HCT116 (cell line): ENCODE data around the gene KCNK15. TPM values are rescaled to one million over a fixed set of nuclear protein-coding genes. Genes with fewer than 3 reads are reported as not detected.

ENCODE experiments used
- ATAC-seq: fragments of 200-7000 bp; cut with Tn5 transposase; 2 replicates; pipeline ENCODE4 v1.9.1; 2020; ENCODE audit warnings: mild to moderate bottlenecking, moderate library complexity
- BruUV-seq: library from RNA; stranded (reverse); fragments of 400-500 nt; replicated peaks from 2 replicates; lab custom pipeline; 2021; lab: Mats Ljungman, UMichigan
- CTCF ChIA-PET: fragments of 300-600 bp; sonication (Branson Sonifier 250); formaldehyde crosslinking; loops from one replicate; lab custom pipeline; 2021; ENCODE audit warnings: antibody characterized with exemption; lab: Charles Lee
- POLR2A ChIA-PET: fragments of 300-600, 350-600 bp; sonication (Branson Sonifier 250); formaldehyde crosslinking; loops from one replicate; lab custom pipeline; 2021; ENCODE audit warnings: antibody characterized with exemption; lab: Charles Lee
- RAD21 ChIA-PET, 2 experiments: fragments of 300-600 bp; sonication (Branson Sonifier 250); formaldehyde crosslinking; loops; one replicate each; lab custom pipeline; 2023; ENCODE audit warnings: low total read pairs in 2 of 2; ENCODE audit not compliant: uncharacterized antibody in 2 of 2, unreplicated experiment in 2 of 2, low non-redundant PET in 1 of 2; lab: Charles Lee
- DNase-seq: peaks from one replicate; pipeline ENCODE4 v3.0.0-alpha.2; 2010; ENCODE audit warnings: low read depth, low spot score
- H2AFZ ChIP-seq: fragments of 200-600 bp; shearing (Covaris generic), sonication (generic); 2 replicates; pipeline ENCODE4 v1.6.1; 2017; ENCODE audit warnings: low read depth, mixed run types, mixed read lengths, antibody characterized with exemption, low read length; ENCODE audit not compliant: poor library complexity, severe bottlenecking
- H3K27ac ChIP-seq: 2 replicates; pipeline ENCODE4 v1.5.1; 2012; ENCODE audit warnings: low read depth, low read length
- H3K27me3 ChIP-seq: fragments of 200-600 bp; sonication (generic); 2 replicates; pipeline ENCODE4 v1.6.1; 2016; ENCODE audit warnings: mixed run types, low read length, mixed read lengths; ENCODE audit not compliant: insufficient read depth
- H3K36me3 ChIP-seq, 2 experiments: fragments of 200-500 bp in 1 of 2; fragments of 200-600 bp in 1 of 2; sonication (Bioruptor generic) in 1 of 2; sonication (generic) in 1 of 2; 2 replicates each; pipeline versions ENCODE4 v1.5.1 to v1.6.1; 2014 to 2016; ENCODE audit warnings: low read length in 2 of 2, inconsistent platforms in 1 of 2, mixed read lengths in 1 of 2, mixed run types in 1 of 2; ENCODE audit not compliant: insufficient read depth in 2 of 2, control insufficient read depth in 1 of 2
- H3K4me1 ChIP-seq, 2 experiments: fragments of 200-600 bp in 1 of 2; sonication (generic) in 1 of 2; 2 replicates each; pipeline versions ENCODE4 v1.5.1 to v1.6.1; 2012 to 2017; ENCODE audit warnings: low read length in 2 of 2, inconsistent platforms in 1 of 2, mild to moderate bottlenecking in 1 of 2, mixed read lengths in 1 of 2, mixed run types in 1 of 2, moderate library complexity in 1 of 2; ENCODE audit not compliant: insufficient read depth in 2 of 2, control insufficient read depth in 1 of 2
- H3K4me2 ChIP-seq: fragments of 200-600 bp; sonication (generic); 2 replicates; pipeline ENCODE4 v1.6.1; 2017; ENCODE audit warnings: mixed run types, low read length, mixed read lengths
- H3K4me3 ChIP-seq, 2 experiments: fragments of 200-600 bp in 1 of 2; sonication (generic) in 1 of 2; replicated peaks in 1 of 2; 2 replicates each; pipeline ENCODE4 v1.5.1; 2011 to 2016; ENCODE audit warnings: low read length in 2 of 2, control low read depth in 1 of 2, low read depth in 1 of 2, mild to moderate bottlenecking in 1 of 2, mixed read lengths in 1 of 2, mixed run types in 1 of 2
- H3K79me2 ChIP-seq: fragments of 200-600 bp; sonication (generic); 2 replicates; pipeline ENCODE4 v1.6.1; 2017; ENCODE audit warnings: mild to moderate bottlenecking, mixed run types, low read length, moderate library complexity, mixed read lengths; ENCODE audit not compliant: insufficient read depth
- H3K9ac ChIP-seq: fragments of 200-600 bp; sonication (generic); 2 replicates; pipeline ENCODE4 v1.6.1; 2016; ENCODE audit warnings: low read length, mixed read lengths
- H3K9me2 ChIP-seq: fragments of 200-600 bp; sonication (generic), shearing (Covaris generic); 2 replicates; pipeline ENCODE4 v1.6.1; 2017; ENCODE audit warnings: mixed run types, mild to moderate bottlenecking, moderate library complexity; ENCODE audit not compliant: insufficient read depth
- H3K9me3 ChIP-seq, 2 experiments: fragments of 200-500 bp in 1 of 2; fragments of 200-600 bp in 1 of 2; sonication (Bioruptor generic) in 1 of 2; sonication (generic) in 1 of 2; 2 replicates each; pipeline ENCODE4 v1.6.1; 2014 to 2017; ENCODE audit warnings: low read length in 2 of 2, mixed read lengths in 2 of 2, inconsistent platforms in 1 of 2, low read depth in 1 of 2, mild to moderate bottlenecking in 1 of 2, mixed run types in 1 of 2, moderate library complexity in 1 of 2; ENCODE audit not compliant: control insufficient read depth in 1 of 2, insufficient read depth in 1 of 2
- H4K20me1 ChIP-seq: fragments of 200-600 bp; sonication (generic), shearing (Covaris generic); 2 replicates; pipeline ENCODE4 v1.6.1; 2017; ENCODE audit warnings: mixed run types, mild to moderate bottlenecking, moderate library complexity; ENCODE audit not compliant: insufficient read depth
- ATF3 ChIP-seq: IDR thresholded peaks from 2 replicates; pipeline ENCODE4 v1.6.1; 2012
- CBX3 ChIP-seq: IDR thresholded peaks from 2 replicates; pipeline ENCODE4 v1.6.1; 2012; ENCODE audit warnings: low read depth
- CEBPB ChIP-seq: IDR thresholded peaks from 2 replicates; pipeline ENCODE4 v1.6.1; 2012; ENCODE audit warnings: low read depth
- CTCF ChIP-seq, 3 experiments: fragments of 200-600 bp in 1 of 3; sonication (generic) in 1 of 3; IDR thresholded peaks in 2 of 3; conservative IDR thresholded peaks in 1 of 3; 2 replicates each; pipeline ENCODE4 v1.5.1; 2012 to 2017; ENCODE audit warnings: low read depth in 2 of 3, low read length in 2 of 3, antibody characterized with exemption in 1 of 3, borderline replicate concordance in 1 of 3, control low read depth in 1 of 3, mild to moderate bottlenecking in 1 of 3, mixed read lengths in 1 of 3, mixed run types in 1 of 3, moderate library complexity in 1 of 3; ENCODE audit not compliant: insufficient read depth in 1 of 3
- EGR1 ChIP-seq: IDR thresholded peaks from 2 replicates; pipeline ENCODE4 v1.6.1; 2012; ENCODE audit warnings: low read depth
- ELF1 ChIP-seq: IDR thresholded peaks from 2 replicates; pipeline ENCODE4 v1.6.1; 2012; ENCODE audit warnings: low read depth, borderline replicate concordance
- EZH2phosphoT487 ChIP-seq: fragments of 200-600 bp; IDR thresholded peaks from 2 replicates; pipeline ENCODE4 v1.6.1; 2018; ENCODE audit warnings: antibody characterized with exemption, borderline replicate concordance
- FOSL1 ChIP-seq: IDR thresholded peaks from 2 replicates; pipeline ENCODE4 v1.6.1; 2012; ENCODE audit warnings: low read depth
- MAX ChIP-seq: IDR thresholded peaks from 2 replicates; pipeline ENCODE4 v1.6.1; 2012
- POLR2A ChIP-seq: IDR thresholded peaks from 2 replicates; pipeline ENCODE4 v1.7.0; 2011; ENCODE audit warnings: borderline replicate concordance; ENCODE audit not compliant: insufficient read depth, insufficient read length; ENCODE audit errors: extremely low read depth
- POLR2AphosphoS5 ChIP-seq: IDR thresholded peaks from 2 replicates; pipeline ENCODE4 v1.6.1; 2011; ENCODE audit warnings: mild to moderate bottlenecking, low read depth, low read length, moderate library complexity
- RAD21 ChIP-seq: IDR thresholded peaks from 2 replicates; pipeline ENCODE4 v1.6.1; 2012; ENCODE audit warnings: low read depth, mild to moderate bottlenecking
- SIN3A ChIP-seq: IDR thresholded peaks from 2 replicates; pipeline ENCODE4 v1.6.1; 2012; ENCODE audit warnings: low read depth
- SP1 ChIP-seq: IDR thresholded peaks from 2 replicates; pipeline ENCODE4 v1.6.1; 2012; ENCODE audit warnings: low read depth
- SRF ChIP-seq: IDR thresholded peaks from 2 replicates; pipeline ENCODE4 v1.6.1; 2012; ENCODE audit warnings: low read depth
- TCF7L2 ChIP-seq: IDR thresholded peaks from 2 replicates; pipeline ENCODE4 v1.7.0; 2011; ENCODE audit warnings: borderline replicate concordance, inconsistent platforms; ENCODE audit not compliant: insufficient read depth, insufficient read length; ENCODE audit errors: extremely low read depth
- YY1 ChIP-seq: IDR thresholded peaks from 2 replicates; pipeline ENCODE4 v1.6.1; 2011; ENCODE audit warnings: low read length, low read depth, moderate library complexity, mild to moderate bottlenecking; ENCODE audit not compliant: insufficient replicate concordance; ENCODE audit errors: extremely low read depth
- ZBTB33 ChIP-seq: IDR thresholded peaks from 2 replicates; pipeline ENCODE4 v1.6.1; 2011; ENCODE audit warnings: mild to moderate bottlenecking, low read length, moderate library complexity; ENCODE audit not compliant: insufficient replicate concordance; ENCODE audit errors: extremely low read depth
- ZFX ChIP-seq: fragments of 450-650 bp; IDR thresholded peaks from 2 replicates; pipeline ENCODE4 v1.6.1; 2017
- ZNF274 ChIP-seq: fragments of 200-500 bp; sonication (Bioruptor generic); IDR thresholded peaks from 2 replicates; pipeline ENCODE4 v1.6.1; 2014; ENCODE audit warnings: mild to moderate bottlenecking, low read depth, low read length, inconsistent platforms
- intact Hi-C: fragments of 100-400 bp; cut with micrococcal nuclease; formaldehyde crosslinking; loops from 2 replicates; pipeline ENCODE4 v1.10.0; 2022
- total RNA-seq: library from RNA; stranded (reverse); gene quantifications from one replicate; pipeline ENCODE4 v1.2.1, GENCODE V29; 2021; ENCODE audit not compliant: unreplicated experiment

Gene KCNK15
- total RNA-seq, 1 experiment from 2014 or later = not detected

- ChIA-PET POLR2A (no interaction called here), CTCF (interaction anchor here (0.8 kb wide), 1 partner anchor 115 kb away, joined by 3 read pairs; no protein-coding TSS in a partner anchor), RAD21 (no interaction called here)
- H3K4me2 ChIP-seq = no peak overlapping the region
- H3K27me3 ChIP-seq = no peaks in the 10 kb centered on the region
- TF ChIP-seq CBX3 (no peak), SRF (no peak), YY1 (no peak), EGR1 (no peak), ELF1 (no peak), ZFX (no peak), FOSL1 (no peak), EZH2phosphoT487 (no peak), CEBPB (no peak), SP1 (no peak), ZBTB33 (no peak), SIN3A (no peak), ZNF274 (no peak), CTCF (IDR thresholded peaks at IDR 0.05 in 2 of 3, conservative IDR thresholded peaks at IDR 0.05 in 1 of 3; ENCODE audit: borderline replicate concordance in 1 of 3, insufficient read depth in 1 of 3, low read depth in 2 of 3, low read length in 2 of 3) (no peak), RAD21 (no peak), ATF3 (no peak), TCF7L2 (no peak), POLR2AphosphoS5 (no peak), POLR2A (no peak), MAX (no peak)
- H3K4me3 ChIP-seq = no peak overlapping the region
- no peak for ATAC-seq
- DNase-seq = no peak
- no peaks in the 10 kb centered on the region for H3K9me3 ChIP-seq
- no peak overlapping the region for H2AFZ ChIP-seq
- no TSS peak for BruUV-seq
- peaks cover 1 to 4% of the 10 kb centered on the region in 2 experiments; a peak in 3 of 4 replicates for H3K4me1 ChIP-seq
- H3K36me3 ChIP-seq = no peaks in the 10 kb centered on the region
- H3K9me2 ChIP-seq = no peaks in the 10 kb centered on the region
- H3K79me2 ChIP-seq = no peaks in the 10 kb centered on the region
- H3K9ac ChIP-seq = no peak overlapping the region
- no peak overlapping the region for H3K27ac ChIP-seq
- intact Hi-C loops = no loop called here
- H4K20me1 ChIP-seq = no peaks in the 10 kb centered on the region
These were observed 6.7 kb downstream of the KCNK15 start for GRCh38 chr20:44752099-44752931.
